H9 (cell line): ENCODE measurements around the gene HMOX1. TPM values are rescaled to one million over a fixed set of nuclear protein-coding genes. Genes with fewer than 3 reads are reported as not detected.

Source experiments
- DNase-seq: peaks from one replicate; pipeline ENCODE4 v3.0.0-alpha.2; 2017
- H2AFZ ChIP-seq: one replicate; pipeline ENCODE4 v1.6.1; 2013; ENCODE audit warnings: mild to moderate bottlenecking, low read length, control low read depth, moderate library complexity
- H2AK5ac ChIP-seq: 2 replicates; pipeline ENCODE4 v1.6.1; 2013; ENCODE audit warnings: low read length, control low read depth, mixed read lengths; ENCODE audit not compliant: insufficient read length
- H2BK120ac ChIP-seq: one replicate; pipeline ENCODE4 v1.6.1; 2013; ENCODE audit warnings: low read depth, mild to moderate bottlenecking, low read length, control low read depth, inconsistent platforms; ENCODE audit not compliant: poor library complexity, severe bottlenecking
- H2BK12ac ChIP-seq: 2 replicates; pipeline ENCODE4 v1.6.1; 2013; ENCODE audit warnings: low read length, control low read depth, mixed read lengths, low read depth; ENCODE audit not compliant: insufficient read length
- H2BK15ac ChIP-seq: 2 replicates; pipeline ENCODE4 v1.6.1; 2013; ENCODE audit warnings: low read depth, low read length, control low read depth
- H2BK20ac ChIP-seq: one replicate; pipeline ENCODE4 v1.6.1; 2013; ENCODE audit warnings: low read depth, mild to moderate bottlenecking, low read length, control low read depth, inconsistent platforms; ENCODE audit not compliant: poor library complexity, severe bottlenecking
- H2BK5ac ChIP-seq: 2 replicates; pipeline ENCODE4 v1.6.1; 2013; ENCODE audit warnings: low read length, control low read depth, mixed read lengths; ENCODE audit not compliant: insufficient read length
- H3K14ac ChIP-seq: 2 replicates; pipeline ENCODE4 v1.6.1; 2013; ENCODE audit warnings: low read length, control low read depth; ENCODE audit not compliant: insufficient read depth
- H3K18ac ChIP-seq: 2 replicates; pipeline ENCODE4 v1.6.1; 2013; ENCODE audit warnings: low read depth, mild to moderate bottlenecking, mixed read lengths, low read length, control low read depth; ENCODE audit not compliant: insufficient read length
- H3K23ac ChIP-seq: 2 replicates; pipeline ENCODE4 v1.6.1; 2013; ENCODE audit warnings: low read length, control low read depth, mixed read lengths, low read depth; ENCODE audit not compliant: insufficient read length
- H3K23me2 ChIP-seq: 2 replicates; pipeline ENCODE4 v1.6.1; 2013; ENCODE audit warnings: low read depth, mild to moderate bottlenecking, mixed read lengths, low read length, control low read depth; ENCODE audit not compliant: insufficient read length, poor library complexity, severe bottlenecking
- H3K27ac ChIP-seq: 2 replicates; pipeline ENCODE4 v1.5.1; 2013; ENCODE audit warnings: low read length, control low read depth, mixed read lengths, low read depth; ENCODE audit not compliant: insufficient read length
- H3K27me3 ChIP-seq: 2 replicates; pipeline ENCODE4 v1.6.1; 2013; ENCODE audit warnings: low read length, control low read depth, inconsistent platforms; ENCODE audit not compliant: insufficient read depth
- H3K4ac ChIP-seq: 2 replicates; pipeline ENCODE4 v1.6.1; 2013; ENCODE audit warnings: low read depth, mild to moderate bottlenecking, control low read depth, inconsistent platforms, low read length, moderate library complexity
- H3K4me1 ChIP-seq: 2 replicates; pipeline ENCODE4 v1.6.1; 2013; ENCODE audit warnings: low read length, control low read depth, inconsistent platforms; ENCODE audit not compliant: insufficient read depth
- H3K4me2 ChIP-seq: 2 replicates; pipeline ENCODE4 v1.6.1; 2013; ENCODE audit warnings: low read length, control low read depth, mixed read lengths; ENCODE audit not compliant: insufficient read length, insufficient read depth
- H3K56ac ChIP-seq: 2 replicates; pipeline ENCODE4 v1.6.1; 2013; ENCODE audit warnings: low read depth, mild to moderate bottlenecking, mixed read lengths, low read length, control low read depth; ENCODE audit not compliant: insufficient read length
- H3K79me1 ChIP-seq: 2 replicates; pipeline ENCODE4 v1.6.1; 2013; ENCODE audit warnings: low read depth, mild to moderate bottlenecking, moderate library complexity, low read length, control low read depth, inconsistent platforms; ENCODE audit not compliant: insufficient read depth, poor library complexity, severe bottlenecking
- H3K79me2 ChIP-seq: 2 replicates; pipeline ENCODE4 v1.6.1; 2013; ENCODE audit warnings: low read length, control low read depth, inconsistent platforms; ENCODE audit not compliant: insufficient read depth
- H3K9ac ChIP-seq: 2 replicates; pipeline ENCODE4 v1.6.1; 2013; ENCODE audit warnings: low read length, control low read depth, mixed read lengths; ENCODE audit not compliant: insufficient read length; ENCODE audit errors: extremely low read depth
- H3K9me3 ChIP-seq: one replicate; pipeline ENCODE4 v1.6.1; 2013; ENCODE audit warnings: low read depth, low read length, inconsistent platforms; ENCODE audit not compliant: control insufficient read depth
- H3T11ph ChIP-seq: one replicate; pipeline ENCODE4 v1.6.1; 2013; ENCODE audit warnings: mild to moderate bottlenecking, low read length, control low read depth, inconsistent platforms
- H4K20me1 ChIP-seq: one replicate; pipeline ENCODE4 v1.6.1; 2013; ENCODE audit not compliant: control insufficient read depth, insufficient read length, insufficient read depth
- H4K5ac ChIP-seq: 2 replicates; pipeline ENCODE4 v1.6.1; 2013; ENCODE audit warnings: low read depth, mild to moderate bottlenecking, mixed read lengths, low read length, control low read depth; ENCODE audit not compliant: insufficient read length
- H4K8ac ChIP-seq: replicated peaks from 2 replicates; pipeline ENCODE4 v1.6.1; 2013; ENCODE audit warnings: low read length, control low read depth, mixed read lengths, low read depth; ENCODE audit not compliant: insufficient read length
- H4K91ac ChIP-seq: 2 replicates; pipeline ENCODE4 v1.6.1; 2013; ENCODE audit warnings: low read depth, mild to moderate bottlenecking, moderate library complexity, mixed read lengths, low read length, control low read depth; ENCODE audit not compliant: insufficient read length
- H3K27ac Mint-ChIP-seq, 3 experiments: 2 replicates in 2 of 3; 3 replicates in 1 of 3; pipeline ENCODE4 v1.8.0; 2020 to 2021; ENCODE audit warnings: mixed read lengths in 3 of 3, mild to moderate bottlenecking in 1 of 3, moderate library complexity in 1 of 3
- H3K27me3 Mint-ChIP-seq: 2 replicates; pipeline ENCODE4 v1.8.0; 2021; ENCODE audit warnings: low read depth, mild to moderate bottlenecking, moderate library complexity, mixed read lengths
- H3K36me3 Mint-ChIP-seq, 3 experiments: 2 replicates in 2 of 3; 3 replicates in 1 of 3; pipeline ENCODE4 v1.8.0; 2020 to 2021; ENCODE audit warnings: low read depth in 3 of 3, mixed read lengths in 3 of 3; ENCODE audit not compliant: insufficient read depth in 1 of 3
- H3K4me1 Mint-ChIP-seq, 2 experiments: 2 replicates each; pipeline ENCODE4 v1.8.0; 2020; ENCODE audit warnings: mixed read lengths in 2 of 2
- H3K4me3 Mint-ChIP-seq, 2 experiments: 2 replicates in 1 of 2; 3 replicates in 1 of 2; pipeline ENCODE4 v1.8.0; 2020 to 2021; ENCODE audit warnings: mild to moderate bottlenecking in 2 of 2, mixed read lengths in 2 of 2, moderate library complexity in 1 of 2
- H3K9me3 Mint-ChIP-seq, 2 experiments: 2 replicates in 1 of 2; 3 replicates in 1 of 2; pipeline ENCODE4 v1.8.0; 2020; ENCODE audit warnings: mild to moderate bottlenecking in 2 of 2, mixed read lengths in 2 of 2, moderate library complexity in 1 of 2
- CTCF ChIP-seq: fragments of 200-600 bp; sonication (generic); conservative IDR thresholded peaks from 3 replicates; pipeline ENCODE4 v1.8.0; 2021; ENCODE audit warnings: antibody characterized with exemption, mild to moderate bottlenecking
- WGBS: extraction: QIAGEN DNeasy Blood & Tissue Kit; methylation state at CpG from one replicate; pipeline ENCODE4 v1.1.7; 2013; ENCODE audit warnings: missing lambda C conversion rate, low lambda C conversion rate, mixed read lengths; ENCODE audit not compliant: insufficient read length; ENCODE audit errors: extremely low coverage; 5-methylcytosine and 5-hydroxymethylcytosine counted together
- microRNA-seq: library from miRNA; unstranded; fragments of <30 nt; microRNA quantifications from one replicate; pipeline ENCODE4, GENCODE V29; 2020; ENCODE audit warnings: borderline microRNAs expressed
- total RNA-seq: library from RNA; stranded (reverse); gene quantifications from 2 replicates; pipeline ENCODE4 v1.2.1, GENCODE V29; 2021

HMOX1 gene
- total RNA-seq, 1 experiment from 2014 or later = 22.7 TPM

- H3K56ac ChIP-seq = no peak overlapping the region
- H3K9me3 ChIP-seq = no peaks in the 10 kb centered on the region
- H3K27me3 ChIP-seq = no peaks in the 10 kb centered on the region
- H3K79me1 ChIP-seq = no peaks in the 10 kb centered on the region
- H2BK15ac ChIP-seq = no peak overlapping the region; the same call in 1 of the 2 replicates
- no peak overlapping the region for H3K4ac ChIP-seq
- no peak overlapping the region for H3K23ac ChIP-seq
- no peak for DNase-seq
- H3T11ph ChIP-seq = no peak overlapping the region
- H2AK5ac ChIP-seq = no peak overlapping the region
- no peak overlapping the region for H3K9ac ChIP-seq
- H3K27me3 Mint-ChIP-seq = peaks cover 7% of the 10 kb centered on the region
- no peaks in the 10 kb centered on the region for H3K23me2 ChIP-seq
- H3K4me2 ChIP-seq = no peak overlapping the region
- H4K8ac ChIP-seq = no peak overlapping the region
- peaks cover 6 to 19% (median 13%) of the 10 kb centered on the region in 3 experiments; a peak in 4 of 7 replicates for H3K36me3 Mint-ChIP-seq
- H3K27ac Mint-ChIP-seq = peak overlapping the region in 1 of 3 experiments; percentile 41; a peak in 1 of 7 replicates
- no peak overlapping the region for H4K91ac ChIP-seq
- TF ChIP-seq CTCF = no peak
- H3K4me1 Mint-ChIP-seq = peaks cover 15% of the 10 kb centered on the region in 2 experiments
- H4K5ac ChIP-seq = no peak overlapping the region
- no peak overlapping the region for H2AFZ ChIP-seq
- no peaks in the 10 kb centered on the region; the same call in 1 of the 2 replicates for H3K4me1 ChIP-seq
- H3K9me3 Mint-ChIP-seq = no peaks in the 10 kb centered on the region; a peak in 1 of 5 replicates
- no CpG with 5 or more reads among the region's 6 CpGs for WGBS
- no peak overlapping the region for H2BK5ac ChIP-seq
- no peak overlapping the region for H3K4me3 Mint-ChIP-seq
- H2BK120ac ChIP-seq = no peak overlapping the region
- no peak overlapping the region for H3K27ac ChIP-seq
- no peaks in the 10 kb centered on the region for H4K20me1 ChIP-seq
- H3K14ac ChIP-seq = peak overlapping the region; percentile 17; the same call in 1 of the 2 replicates
- no peaks in the 10 kb centered on the region; the same call in 1 of the 2 replicates for H3K79me2 ChIP-seq
- H2BK20ac ChIP-seq = no peak overlapping the region
- no peak overlapping the region for H2BK12ac ChIP-seq
- H3K18ac ChIP-seq = no peak overlapping the region
Measured at GRCh38 chr22:35443338-35443737, 62.4 kb downstream of the HMOX1 start.

Small RNAs within 50 kb of the gene (microRNA-seq; reads per million reads assigned to microRNA genes)
- gene MIR3909 = 0.81 reads per million
- gene MIR6069 = not detected

Other genes starting within 250 kb of the HMOX1 start
- 32.5 and 33.5 TPM in 2 replicates for gene HMGXB4, start 123.6 kb upstream of the HMOX1 start, total RNA-seq
- gene TOM1, start 81.2 kb upstream of the HMOX1 start, total RNA-seq = 22.3 and 23.9 TPM in 2 replicates
- gene MCM5, start 19.0 kb downstream of the HMOX1 start, total RNA-seq = 274 and 293 TPM in 2 replicates
- gene RASD2, start 159.7 kb downstream of the HMOX1 start, total RNA-seq = 0.42 and 0.53 TPM in 2 replicates
- 0.29 and 0.55 TPM in 2 replicates for gene MB, start 236.2 kb downstream of the HMOX1 start, total RNA-seq